Globus pallidus (tissue), 1 donor: ENCODE results near the gene KIF18B.
A peak's percentile ranks its signal among the peaks of the same experiment; 100 is the strongest.

Experiments
- DNase-seq: peaks from one replicate; pipeline ENCODE4 v3.0.0-alpha.2; 2015; ENCODE audit warnings: low spot score

The KIF18B gene

DNA sequence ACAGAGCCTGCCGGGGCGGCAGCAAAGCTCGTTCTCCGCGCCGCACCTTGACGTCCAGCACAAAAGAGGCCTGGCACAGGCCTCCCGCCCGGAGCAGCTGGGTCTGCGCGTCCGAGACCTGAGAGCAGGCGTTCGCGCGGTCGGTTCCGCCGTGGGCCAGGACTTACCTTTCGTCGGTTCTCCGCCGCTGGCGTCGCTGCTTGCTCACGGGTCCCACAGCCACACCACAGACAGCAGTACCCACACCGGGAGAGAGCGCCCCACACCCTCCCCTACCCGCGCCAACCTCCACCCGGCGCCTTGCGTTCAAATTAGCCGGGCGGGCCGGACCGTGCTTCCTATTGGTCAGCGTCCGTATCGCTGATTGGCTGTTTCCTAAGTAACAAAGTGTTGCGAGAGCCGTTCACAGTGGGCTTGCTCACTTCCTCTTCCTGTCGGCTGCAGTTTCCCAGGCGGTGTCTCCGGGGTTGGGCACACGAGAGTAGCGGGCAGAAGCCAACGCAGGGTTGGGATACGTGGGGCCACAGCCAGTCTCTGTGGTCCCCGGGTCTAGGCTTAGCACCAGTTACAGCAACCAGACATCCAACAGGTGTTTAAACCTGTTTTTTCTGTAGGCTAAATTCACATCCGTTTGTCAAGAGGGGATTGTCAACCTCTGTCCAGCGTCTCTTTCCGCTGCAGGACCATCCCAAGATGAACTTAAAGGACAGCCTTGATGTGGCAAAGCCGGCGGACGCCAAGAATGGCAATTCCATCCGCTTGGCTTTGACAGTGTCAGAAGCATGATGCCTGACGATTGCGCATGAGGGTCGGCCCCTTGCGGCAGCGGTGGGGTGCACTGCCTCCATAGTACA, at the start of gene KIF18B:
TSS of gene KIF18B (minus strand) at position 313 of the 854 bp plus-strand sequence. CDS start 11,429 bp downstream, outside the sequence.
- DNase-seq: peak; percentile 81

DNA sequence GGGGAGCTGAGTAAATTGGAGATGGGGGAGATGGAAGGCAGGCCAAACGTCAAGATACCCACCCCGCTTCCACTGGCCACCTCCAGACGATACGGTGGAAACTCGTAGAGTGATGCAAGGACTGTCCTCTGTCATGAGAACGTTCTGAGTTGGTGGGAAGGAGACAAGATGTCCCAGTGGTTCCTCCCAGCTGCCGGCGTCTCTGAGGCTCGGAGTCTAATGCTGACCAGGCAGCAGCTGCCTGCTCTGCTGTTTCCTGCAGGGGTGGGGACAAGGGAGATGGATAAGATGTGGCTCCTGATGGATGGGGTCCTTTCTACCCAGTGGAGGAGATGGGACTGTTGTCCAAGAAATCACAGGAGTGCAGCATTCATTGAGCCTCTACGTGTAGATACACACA, 48.7 kb upstream of the KIF18B start:
- DNase-seq: no peak

DNA sequence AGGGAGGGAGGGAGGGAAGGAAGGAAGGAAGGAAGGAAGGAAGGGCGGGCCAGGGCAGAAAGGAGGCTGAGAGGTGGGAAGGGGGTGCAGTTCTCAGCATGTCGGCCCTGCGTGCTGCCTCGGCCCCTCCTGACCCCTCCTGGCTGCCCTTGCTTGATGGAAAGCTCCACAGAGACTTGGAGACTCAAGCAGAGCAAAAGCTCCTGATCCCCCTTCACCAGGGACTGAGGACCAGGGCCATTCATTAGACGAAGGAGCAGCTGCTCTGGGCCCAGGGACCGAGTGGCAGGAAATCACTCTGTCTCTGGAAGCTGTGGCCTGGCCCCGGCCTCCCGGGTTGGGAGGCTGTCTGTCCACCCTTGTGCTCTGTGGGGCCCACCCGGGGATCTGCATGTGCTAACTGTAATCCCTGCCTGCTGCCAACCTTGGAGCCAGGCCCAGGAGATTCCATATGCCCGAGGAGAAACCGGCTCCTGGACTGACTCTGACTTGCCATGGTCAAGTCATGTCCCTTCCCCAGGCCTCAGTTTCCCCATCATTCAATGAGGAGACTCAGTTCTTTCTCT, 47.9 kb upstream of the KIF18B start:
- DNase-seq: no peak

DNA sequence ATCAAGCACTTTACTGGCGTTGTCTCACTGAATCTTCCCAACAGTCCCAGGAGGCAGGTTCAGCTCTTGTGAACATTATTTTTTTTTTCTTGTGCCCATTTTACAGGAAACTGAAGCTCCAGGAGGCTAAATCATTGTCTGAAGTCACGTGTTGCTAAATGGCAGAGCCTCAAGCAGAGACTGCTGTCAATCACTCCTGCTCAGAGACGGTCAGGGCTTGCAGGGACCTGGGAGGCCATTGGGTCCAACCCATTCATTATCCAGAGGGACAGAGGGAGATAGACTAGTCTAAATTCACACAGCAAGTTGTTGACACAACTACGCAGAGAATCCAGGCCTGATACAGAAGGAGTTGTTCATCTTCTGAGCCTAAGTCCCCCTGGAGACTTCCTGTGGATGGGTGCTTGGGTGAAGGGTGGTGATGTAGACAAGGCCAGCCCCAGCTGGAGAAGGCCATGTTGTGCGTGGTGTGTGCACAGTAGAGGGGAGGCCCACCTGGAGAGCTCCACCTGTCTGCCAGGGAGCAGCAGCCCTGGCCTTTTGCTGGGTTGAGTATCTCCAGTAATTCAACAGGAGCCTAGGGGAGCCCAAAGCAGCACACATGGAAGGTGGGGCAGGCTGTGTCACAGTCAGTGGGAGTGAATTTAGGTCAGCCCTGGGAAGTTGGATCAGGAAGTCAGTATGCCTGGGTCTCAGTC, 44.8 kb upstream of the KIF18B start:
- DNase-seq: no peak

DNA sequence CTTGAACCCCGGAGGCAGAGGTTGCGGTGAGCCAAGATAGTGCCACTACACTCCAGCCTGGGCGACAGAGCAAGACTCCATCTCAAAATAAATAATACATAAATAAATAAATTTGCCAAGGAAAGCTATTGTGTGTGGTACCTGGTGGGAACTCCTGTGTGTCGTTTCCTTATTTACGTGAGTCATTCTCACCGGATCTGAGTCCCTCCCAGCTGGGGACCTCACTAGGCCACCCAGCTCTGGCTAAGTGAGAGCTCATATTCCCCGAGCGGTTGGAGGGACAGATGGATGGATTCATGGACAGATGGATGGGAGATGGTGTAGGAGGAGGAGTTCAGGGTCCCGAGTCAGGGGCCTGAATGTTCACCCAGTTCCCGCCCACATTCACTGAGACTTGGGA, 43.4 kb upstream of the KIF18B start:
- no peak for DNase-seq

DNA sequence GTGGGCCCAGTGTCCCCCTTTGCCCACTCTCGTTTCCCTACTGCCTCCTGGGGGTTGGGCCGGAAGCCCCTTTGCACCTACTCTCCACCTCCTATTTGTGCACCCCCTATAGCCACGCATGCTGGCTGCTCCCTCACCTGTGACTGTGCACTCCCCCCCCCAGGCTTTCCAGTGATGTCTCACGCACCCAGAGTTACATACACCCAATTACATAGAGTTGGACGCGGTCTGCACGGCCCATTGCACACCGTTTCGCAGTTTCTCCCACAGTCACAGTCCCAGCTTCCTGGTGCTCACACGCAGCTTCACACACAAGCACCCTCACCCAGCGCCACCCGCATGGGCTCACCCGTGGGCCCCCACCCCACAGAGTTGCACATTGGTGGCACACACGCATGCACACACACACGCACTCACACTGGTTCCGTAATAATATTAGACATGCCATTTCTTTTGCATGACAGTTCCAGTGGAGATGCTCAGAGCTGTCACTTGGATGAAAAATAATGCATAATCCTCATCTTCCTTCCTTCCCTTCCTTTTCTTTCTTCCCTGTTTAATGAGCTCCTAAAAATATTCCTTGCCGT, 42.1 kb upstream of the KIF18B start:
- no peak for DNase-seq

DNA sequence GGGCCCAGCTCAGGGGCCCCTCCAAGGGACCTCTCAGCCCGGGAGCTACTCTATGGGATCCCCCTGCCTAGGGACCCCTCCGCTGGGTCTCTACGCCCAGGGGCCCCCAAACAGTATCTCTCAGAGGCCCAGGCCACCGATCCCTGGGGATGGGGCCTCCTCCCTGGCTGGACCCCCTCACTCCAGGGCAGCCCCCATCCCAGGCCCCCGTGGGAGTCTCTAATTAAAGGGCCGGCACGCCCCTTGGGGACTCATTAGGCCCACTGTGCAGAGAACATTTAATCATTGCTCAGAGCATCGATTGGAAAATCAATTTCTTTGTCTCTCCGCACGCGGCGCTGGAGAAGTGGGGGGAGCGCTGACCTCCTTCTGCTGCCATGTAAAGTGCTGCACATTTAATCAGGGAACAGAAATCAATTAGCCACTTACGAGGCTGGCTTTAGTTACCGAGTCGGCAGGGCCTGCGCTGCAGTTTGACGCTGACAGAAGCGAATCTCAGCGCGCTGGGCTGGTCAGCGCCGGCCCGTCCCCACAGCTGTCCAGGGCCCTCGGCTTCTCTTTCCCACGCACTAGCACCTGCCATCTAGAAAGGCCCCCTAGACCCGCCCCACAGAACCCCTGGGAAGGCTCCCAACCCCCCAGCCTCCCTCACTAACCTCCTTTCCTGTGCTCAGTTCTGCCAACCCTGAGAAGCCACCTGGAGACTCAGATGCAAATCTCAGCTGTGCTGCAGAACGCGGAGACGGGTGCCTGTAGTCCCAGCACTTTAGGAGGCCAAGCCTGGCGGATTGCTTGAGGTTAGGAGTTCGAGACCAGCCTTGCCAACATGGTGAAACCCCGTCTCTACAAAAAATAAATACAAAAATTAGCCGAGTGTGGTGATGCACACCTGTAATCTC, 40.7 kb upstream of the KIF18B start:
- no peak for DNase-seq

DNA sequence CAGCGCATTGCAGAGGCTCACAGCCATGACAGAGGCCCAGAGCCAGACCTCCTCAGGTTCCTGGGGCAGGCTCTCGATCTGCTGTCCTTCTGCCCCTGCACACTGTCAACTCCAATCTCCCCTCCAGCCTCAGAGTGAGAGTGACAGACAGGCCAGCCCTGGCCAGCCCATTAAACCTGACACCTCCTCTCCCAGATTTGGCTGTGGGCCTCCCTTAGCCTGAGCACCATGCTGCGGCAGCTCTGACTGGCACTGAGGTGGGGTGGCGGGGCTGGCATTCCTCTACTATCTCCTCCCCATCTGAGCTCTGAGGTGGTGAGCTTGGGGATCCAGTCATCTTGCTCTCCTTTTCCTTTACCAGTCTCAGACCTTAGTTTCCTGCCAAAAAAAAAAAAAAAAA, 36.0 kb upstream of the KIF18B start:
- no peak for DNase-seq

DNA sequence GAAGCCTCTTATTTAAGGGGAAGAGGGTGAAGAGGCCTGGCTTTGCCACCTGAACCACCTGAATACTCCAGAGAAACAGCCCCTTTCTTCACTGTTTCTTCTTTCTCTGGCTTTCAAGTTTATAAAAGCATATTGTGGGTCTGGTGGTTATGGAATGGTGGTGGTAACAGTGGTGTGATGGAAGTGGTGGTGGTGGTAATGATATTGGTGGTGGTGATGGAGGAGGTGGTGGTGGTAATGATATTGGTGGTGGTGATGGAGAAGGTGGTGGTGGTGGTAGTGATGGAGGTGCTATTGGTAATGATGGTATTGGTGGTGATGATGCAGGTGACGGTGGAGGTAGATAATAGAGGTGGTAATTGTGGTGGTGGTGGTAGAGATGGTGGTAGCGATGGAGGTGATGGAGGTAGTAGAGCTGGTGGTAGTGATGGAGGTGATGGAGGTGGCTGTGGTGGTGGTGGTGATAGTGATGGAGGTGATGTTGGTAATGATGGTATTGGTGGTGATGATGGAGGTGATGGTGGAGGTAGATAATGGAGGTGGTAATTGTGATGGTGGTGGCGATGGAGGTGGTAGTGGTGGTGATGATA, 34.6 kb upstream of the KIF18B start:
- DNase-seq: no peak

DNA sequence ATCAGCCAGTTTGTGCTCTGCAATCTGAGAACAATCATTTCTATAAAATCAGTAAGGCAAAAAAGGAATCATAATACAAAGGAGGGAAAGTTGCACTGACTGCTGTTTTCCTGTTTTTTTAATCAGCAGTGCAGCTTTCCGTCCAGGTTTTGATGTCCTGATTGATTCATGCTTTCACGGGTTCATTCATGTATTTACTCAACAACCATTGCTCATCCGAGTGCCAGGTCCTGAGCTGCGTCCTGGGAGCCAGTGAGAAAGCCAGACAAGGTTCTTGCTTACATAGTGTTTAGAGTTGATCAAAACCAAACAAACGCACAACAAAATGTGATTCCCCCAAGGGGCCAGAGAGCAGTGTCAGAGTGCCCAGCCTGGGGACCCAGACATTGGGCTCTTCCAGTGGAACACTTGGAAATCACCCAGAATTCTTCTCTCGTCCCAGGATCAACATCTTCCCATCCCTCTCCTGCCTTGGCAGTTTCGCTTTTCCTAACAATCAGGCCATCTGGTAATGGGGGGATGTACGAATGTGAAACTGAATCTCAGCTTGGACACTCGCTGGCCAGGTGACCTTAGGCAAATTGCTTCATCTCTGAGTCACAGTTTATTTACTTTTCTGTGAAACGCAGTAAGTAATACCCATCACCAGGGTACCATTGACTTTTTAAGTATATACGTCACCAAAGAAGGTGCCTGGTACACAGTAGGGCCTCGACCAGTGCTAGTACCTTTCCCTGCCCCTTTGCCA, 33.8 kb upstream of the KIF18B start:
- no peak for DNase-seq

DNA sequence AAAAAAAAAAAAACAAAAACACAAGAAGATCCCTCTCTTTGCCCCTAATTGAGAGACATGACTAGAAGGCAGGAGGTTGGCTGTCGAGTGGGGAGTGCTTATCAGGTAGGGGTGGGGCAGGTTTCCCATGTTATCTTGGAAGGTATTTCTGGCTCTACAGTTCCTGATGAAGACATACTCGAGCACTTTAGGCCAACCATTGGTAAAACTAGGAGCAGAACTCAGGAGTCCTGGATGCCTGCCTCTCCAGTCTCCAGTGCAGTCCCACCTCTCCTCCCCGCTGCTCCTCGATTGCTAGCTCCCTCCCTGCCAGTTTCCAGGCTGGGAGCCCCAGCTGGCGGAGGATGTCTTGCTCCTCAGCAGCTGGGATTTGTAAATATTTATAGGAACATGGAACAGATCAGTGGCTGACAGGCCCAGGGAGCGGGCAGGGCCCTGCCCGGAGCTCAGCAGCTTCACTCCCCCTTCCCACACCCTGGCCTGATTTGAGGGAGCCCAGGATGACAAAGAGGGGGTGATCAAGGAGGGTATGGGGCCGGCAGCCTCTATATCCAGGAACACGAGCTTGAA, 31.9 kb upstream of the KIF18B start:
- no peak for DNase-seq

DNA sequence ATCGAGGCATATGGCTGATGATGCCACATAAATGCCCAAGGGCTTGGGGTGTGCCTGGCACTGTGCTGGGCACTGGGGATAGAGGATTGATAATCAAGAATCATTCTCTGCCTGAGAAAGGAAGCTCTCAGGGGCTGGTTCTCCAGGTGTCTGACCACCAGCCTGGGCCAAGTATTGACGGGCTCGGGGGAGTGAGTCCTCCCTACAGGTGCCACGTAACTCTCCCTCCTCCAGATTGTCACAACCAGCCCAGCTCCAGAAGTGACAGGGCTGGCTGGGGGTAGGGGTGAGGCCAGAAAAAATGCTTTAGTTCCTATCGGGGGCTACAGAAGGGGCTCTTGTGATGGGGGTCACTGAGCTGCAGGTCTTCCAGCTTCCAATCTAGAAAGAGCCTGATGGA, 31.2 kb upstream of the KIF18B start:
- DNase-seq: no peak

DNA sequence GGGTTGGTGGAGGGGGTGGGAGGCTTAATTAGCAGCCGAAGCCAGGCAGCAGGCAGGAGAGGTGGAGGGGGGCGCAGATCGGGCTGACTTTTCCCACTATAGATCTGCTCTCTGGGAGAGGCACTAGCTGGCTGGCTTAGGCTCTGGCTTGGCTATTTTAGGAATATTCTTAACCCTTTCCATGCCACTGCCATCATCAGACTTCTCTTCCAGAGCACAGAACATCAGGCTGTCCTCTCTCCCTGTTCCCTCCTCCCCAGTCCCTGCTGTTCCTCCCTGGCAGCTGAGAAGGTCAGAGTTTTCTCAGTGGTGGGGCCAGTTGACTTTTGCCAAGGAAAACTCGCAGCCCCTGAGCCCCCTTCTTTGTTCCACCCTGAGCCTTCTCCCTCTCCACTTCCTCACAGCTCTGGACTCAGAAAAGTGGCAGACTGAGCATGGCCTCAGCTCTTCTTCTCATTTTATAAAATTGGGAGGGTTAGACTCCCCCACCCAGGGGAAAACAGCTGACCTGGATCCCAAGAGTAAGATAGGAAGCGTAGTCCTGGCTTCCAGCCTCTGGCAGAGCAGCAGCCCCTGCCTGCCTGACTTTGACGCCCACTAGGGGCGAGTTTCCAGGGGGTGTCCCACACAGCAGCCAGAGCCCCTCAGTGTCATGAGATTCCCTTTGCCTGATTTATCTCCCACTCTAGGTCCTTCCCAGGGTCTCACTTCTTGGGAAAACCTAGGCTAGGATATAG, 30.4 kb upstream of the KIF18B start:
- no peak for DNase-seq

DNA sequence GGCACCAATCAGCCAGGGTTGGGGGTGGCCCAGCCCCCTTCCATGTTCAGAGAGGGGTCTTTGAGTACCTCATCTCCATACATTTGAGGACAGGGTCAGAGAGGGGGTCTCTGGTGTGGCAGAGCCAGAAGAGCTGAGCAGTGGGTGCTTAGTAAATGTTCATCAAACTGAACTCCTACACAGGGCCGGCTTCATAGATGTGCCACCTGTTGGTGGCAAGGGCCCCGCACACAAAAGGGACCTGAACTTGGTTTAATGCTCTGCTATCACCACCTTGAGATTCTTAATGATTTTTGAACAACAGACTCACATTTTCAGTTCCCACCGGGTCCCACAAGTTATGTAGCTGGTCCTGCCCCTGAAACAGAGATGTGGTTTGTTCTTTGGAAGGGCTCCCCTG, 29.5 kb upstream of the KIF18B start:
- DNase-seq: no peak

DNA sequence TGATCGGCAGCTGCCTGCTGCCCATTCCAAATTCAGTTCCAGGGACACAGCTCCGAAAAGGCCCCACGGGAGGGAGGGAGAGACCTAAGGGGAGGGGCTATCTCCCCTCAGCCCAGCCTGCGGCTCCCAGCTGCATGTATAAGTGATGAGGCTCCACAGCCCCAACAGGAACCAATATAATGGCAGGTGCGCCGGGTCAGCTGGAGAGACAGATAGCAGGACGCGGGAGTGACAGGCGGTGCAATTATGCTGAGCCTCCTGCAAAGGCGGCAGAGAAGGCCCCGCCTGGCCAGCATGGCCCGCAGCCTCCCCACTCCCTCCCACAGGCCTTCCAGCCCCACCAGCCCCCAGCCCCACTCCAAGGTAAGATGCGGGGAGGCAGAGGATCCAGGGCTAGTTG, 28.6 kb upstream of the KIF18B start:
- no peak for DNase-seq

DNA sequence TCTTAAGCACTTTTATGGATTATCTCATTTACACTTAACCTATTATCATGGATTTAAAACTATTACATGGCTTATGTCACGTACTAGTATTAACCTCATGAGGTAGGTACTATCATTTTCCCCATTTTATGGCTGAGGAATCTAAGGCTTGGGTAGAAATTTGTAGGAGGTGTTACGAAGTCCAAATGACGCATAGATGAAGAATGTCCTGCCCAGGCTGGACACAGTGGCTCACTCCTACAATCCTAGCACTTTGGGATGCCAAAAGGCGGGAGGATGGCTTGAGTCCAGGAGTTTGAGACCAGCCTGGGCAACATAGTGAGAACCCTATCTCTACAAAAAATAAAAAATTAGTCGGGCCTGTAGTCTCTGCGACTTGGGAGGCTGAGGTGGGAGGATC, 25.4 kb upstream of the KIF18B start:
- no peak for DNase-seq

DNA sequence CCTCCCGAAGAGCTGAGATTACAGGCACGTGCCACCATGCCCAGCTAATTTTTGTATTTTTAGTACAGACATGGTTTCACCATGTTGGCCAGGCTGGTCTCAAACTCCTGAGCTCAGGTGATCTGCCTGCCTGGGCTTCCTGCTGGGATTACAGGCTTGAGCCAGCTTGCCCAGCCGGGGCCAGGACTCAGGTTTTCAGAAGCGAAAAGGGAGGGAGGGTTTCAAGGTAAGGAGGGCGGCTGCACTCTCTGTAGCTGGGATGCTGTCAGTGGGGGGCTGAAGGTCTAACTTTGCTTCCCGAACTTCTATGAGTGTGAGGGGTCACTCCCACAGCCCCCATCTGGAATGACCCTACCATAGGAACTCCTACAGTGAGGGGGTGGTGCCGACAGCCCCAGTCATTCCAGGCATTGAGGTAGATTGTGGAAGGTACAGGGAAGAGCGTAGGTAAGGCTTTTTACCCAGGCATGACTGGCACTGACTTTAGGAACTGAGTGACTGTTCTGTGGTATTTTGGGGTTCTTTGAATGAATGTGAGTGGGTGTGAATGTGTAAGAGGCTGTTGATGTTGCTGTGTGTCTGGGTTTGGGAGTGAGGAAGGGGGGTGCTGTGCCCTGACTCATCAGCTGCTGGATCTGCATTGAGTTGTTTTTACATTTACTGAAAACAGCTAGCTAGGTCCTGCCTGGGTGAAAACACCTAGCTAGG, 24.4 kb upstream of the KIF18B start:
- DNase-seq: no peak

DNA sequence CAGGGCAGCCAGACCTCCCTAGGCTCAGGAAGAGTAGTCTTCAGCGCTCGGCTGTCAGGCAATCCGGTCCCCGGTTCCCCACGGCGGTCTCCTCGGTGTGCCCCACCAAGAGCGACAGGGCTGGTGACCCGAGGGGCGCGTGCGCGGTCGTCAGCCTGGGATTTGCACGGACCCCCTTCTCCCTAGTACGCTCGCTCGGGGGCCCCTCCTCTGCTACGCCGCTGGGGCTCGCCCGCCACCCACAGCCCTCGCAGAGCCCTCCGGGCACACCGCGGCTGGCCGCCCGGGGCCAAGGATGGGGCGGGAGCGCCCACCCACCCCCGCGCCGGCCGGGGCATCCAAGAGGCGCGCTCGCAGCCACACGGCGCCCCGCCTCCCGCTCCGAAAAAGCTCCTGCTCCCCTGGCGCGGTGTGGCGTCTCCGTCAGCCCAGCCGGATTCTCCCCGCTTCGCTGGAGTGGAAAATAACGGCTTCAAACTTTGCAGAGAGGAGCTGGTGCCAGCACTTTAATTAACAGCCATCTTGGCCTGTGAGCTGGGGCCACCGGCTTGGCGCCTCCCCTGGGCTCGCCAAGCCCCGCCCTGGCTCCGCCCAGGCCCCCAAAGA, 22.7 kb upstream of the KIF18B start:
- DNase-seq: no peak
